ENCODE measurements around the gene MNS1.
"Not testable (repeated sequence)": the region's sequence is repeated elsewhere in the genome, so short reads cannot be mapped to it uniquely, and the experiment has no call there.

DNA sequence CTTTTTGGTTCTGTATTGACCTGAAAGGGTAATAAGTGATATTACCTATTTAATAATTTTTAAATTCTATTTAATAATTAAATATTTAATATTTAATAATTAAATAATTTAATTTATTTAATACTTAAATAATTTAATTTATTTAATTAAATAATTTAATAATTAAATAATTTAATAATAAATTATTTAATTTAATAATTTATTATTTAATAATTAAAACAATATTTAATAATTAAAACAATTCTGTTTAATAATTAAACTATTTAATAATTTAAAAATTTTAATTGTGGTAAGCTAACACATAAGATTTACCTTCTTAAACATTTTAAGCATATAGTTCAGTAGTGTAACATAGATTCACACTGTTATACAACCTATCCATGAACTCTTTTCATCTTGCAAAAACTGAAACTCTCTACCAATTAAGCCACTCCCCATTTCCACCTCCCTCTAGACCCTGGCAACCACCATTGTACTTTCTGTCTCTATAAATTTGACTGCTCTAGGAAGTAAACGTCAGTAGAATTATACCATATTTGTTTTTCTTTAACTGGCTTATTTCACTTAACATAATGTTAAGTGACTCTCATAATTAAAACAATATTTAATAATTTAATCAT is 51.7 kb downstream of the MNS1 start:
- not testable (repeated sequence) for TF ChIP-seq ZNF274 (IDR thresholded peaks at IDR 0.05; ENCODE audit: low read depth, low read length); EZH2 (IDR thresholded peaks at IDR 0.05); POLR2A (IDR thresholded peaks at IDR 0.05; ENCODE audit: borderline replicate concordance, extremely low read depth, insufficient read depth, insufficient read length)
- TF ChIP-seq, protein P1, sequence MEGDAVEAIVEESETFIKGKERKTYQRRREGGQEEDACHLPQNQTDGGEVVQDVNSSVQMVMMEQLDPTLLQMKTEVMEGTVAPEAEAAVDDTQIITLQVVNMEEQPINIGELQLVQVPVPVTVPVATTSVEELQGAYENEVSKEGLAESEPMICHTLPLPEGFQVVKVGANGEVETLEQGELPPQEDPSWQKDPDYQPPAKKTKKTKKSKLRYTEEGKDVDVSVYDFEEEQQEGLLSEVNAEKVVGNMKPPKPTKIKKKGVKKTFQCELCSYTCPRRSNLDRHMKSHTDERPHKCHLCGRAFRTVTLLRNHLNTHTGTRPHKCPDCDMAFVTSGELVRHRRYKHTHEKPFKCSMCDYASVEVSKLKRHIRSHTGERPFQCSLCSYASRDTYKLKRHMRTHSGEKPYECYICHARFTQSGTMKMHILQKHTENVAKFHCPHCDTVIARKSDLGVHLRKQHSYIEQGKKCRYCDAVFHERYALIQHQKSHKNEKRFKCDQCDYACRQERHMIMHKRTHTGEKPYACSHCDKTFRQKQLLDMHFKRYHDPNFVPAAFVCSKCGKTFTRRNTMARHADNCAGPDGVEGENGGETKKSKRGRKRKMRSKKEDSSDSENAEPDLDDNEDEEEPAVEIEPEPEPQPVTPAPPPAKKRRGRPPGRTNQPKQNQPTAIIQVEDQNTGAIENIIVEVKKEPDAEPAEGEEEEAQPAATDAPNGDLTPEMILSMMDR (IDR thresholded peaks at IDR 0.05 in 2 of 3, conservative IDR thresholded peaks at IDR 0.05 in 1 of 3; ENCODE audit: borderline replicate concordance in 1 of 3, insufficient read depth in 1 of 3, low read depth in 2 of 3, low read length in 2 of 3): not testable (repeated sequence)
- TF ChIP-seq, protein P2, sequence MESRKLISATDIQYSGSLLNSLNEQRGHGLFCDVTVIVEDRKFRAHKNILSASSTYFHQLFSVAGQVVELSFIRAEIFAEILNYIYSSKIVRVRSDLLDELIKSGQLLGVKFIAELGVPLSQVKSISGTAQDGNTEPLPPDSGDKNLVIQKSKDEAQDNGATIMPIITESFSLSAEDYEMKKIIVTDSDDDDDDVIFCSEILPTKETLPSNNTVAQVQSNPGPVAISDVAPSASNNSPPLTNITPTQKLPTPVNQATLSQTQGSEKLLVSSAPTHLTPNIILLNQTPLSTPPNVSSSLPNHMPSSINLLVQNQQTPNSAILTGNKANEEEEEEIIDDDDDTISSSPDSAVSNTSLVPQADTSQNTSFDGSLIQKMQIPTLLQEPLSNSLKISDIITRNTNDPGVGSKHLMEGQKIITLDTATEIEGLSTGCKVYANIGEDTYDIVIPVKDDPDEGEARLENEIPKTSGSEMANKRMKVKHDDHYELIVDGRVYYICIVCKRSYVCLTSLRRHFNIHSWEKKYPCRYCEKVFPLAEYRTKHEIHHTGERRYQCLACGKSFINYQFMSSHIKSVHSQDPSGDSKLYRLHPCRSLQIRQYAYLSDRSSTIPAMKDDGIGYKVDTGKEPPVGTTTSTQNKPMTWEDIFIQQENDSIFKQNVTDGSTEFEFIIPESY (IDR thresholded peaks at IDR 0.05; ENCODE audit: extremely low read depth, insufficient replicate concordance, low read length): not testable (repeated sequence)
- TF ChIP-seq, protein P3, sequence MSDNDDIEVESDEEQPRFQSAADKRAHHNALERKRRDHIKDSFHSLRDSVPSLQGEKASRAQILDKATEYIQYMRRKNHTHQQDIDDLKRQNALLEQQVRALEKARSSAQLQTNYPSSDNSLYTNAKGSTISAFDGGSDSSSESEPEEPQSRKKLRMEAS (IDR thresholded peaks at IDR 0.05): not testable (repeated sequence)

All from HCT116 (cell line).